Lower leg skin (tissue), 3 donors: ENCODE measurements around the gene CD63.

Source experiments
- CTCF ChIP-seq, 3 donors: fragments of 450-650 bp; IDR thresholded peaks; one replicate each; pipeline ENCODE4 v1.5.1; 2016; ENCODE audit warnings: antibody characterized with exemption in 3 of 3, mild to moderate bottlenecking in 3 of 3, moderate library complexity in 2 of 3
- POLR2A ChIP-seq, 2 donors: fragments of 450-650 bp; IDR thresholded peaks; one replicate each; pipeline ENCODE4 v1.6.1; 2016 to 2017; ENCODE audit warnings: antibody characterized with exemption in 2 of 2, mild to moderate bottlenecking in 1 of 2, moderate library complexity in 1 of 2

GRCh38 chr12:55733858-55734257 is 5.0 kb upstream of the CD63 start:
- TF ChIP-seq POLR2A (IDR thresholded peaks at IDR 0.05) (no peak), CTCF (IDR thresholded peaks at IDR 0.05) (no peak)
